ENCODE data around the gene SLC8A3. TPM values are rescaled to one million over a fixed set of nuclear protein-coding genes. Genes with fewer than 3 reads are reported as not detected.

SLC8A3 gene
- polyA plus RNA-seq, 1 of the 3 experiments (the other 2 are of a cell fraction): 0.26 TPM

GRCh38 chr14:70013271-70013873, 175.4 kb downstream of the SLC8A3 start:
- H3K36me3 ChIP-seq (replicated peaks in 1 of 2; ENCODE audit: control insufficient read depth in 1 of 2, insufficient read depth in 2 of 2, low read length in 1 of 2): no peaks in the 10 kb centered on the region
- H3K27ac ChIP-seq (ENCODE audit: low read depth in 2 of 2, low read length in 1 of 2): no peak overlapping the region
- no peaks in the 10 kb centered on the region for H3K9me2 ChIP-seq
- no peak overlapping the region for H2AFZ ChIP-seq (ENCODE audit: low read depth)
- no peaks in the 10 kb centered on the region; the same call in 1 of the 2 replicates for H3K27me3 ChIP-seq (ENCODE audit: insufficient read depth)
- no peaks in the 10 kb centered on the region for H3K9me3 ChIP-seq
- POLR2A ChIA-PET: no interaction called here
- H3F3A ChIP-seq (replicated peaks; ENCODE audit: insufficient read depth): no peaks in the 10 kb centered on the region
- H3K4me2 ChIP-seq: no peak overlapping the region
- DNase-seq: peak; percentile 52
- H3K79me2 ChIP-seq (ENCODE audit: insufficient read depth): no peaks in the 10 kb centered on the region
- H4K20me1 ChIP-seq (ENCODE audit: insufficient read depth): no peaks in the 10 kb centered on the region
- H3K4me1 ChIP-seq (ENCODE audit: control insufficient read depth in 1 of 2, insufficient read depth in 2 of 2, low read depth in 1 of 2, low read length in 1 of 2): peaks cover 0 to 14% of the 10 kb centered on the region in 2 experiments; a peak in 1 of 4 replicates
- no peak overlapping the region; a peak in 1 of 4 replicates for H3K4me3 ChIP-seq (ENCODE audit: low read depth in 2 of 2, low read length in 1 of 2)
- no peak overlapping the region for H3K9ac ChIP-seq
- peak; percentile 19; the same call in 1 of the 2 replicates for TF ChIP-seq SMC3 (IDR thresholded peaks at IDR 0.05; ENCODE audit: low read depth, low read length)
- peak; percentile 50 for TF ChIP-seq RAD21 (IDR thresholded peaks at IDR 0.05; ENCODE audit: low read length)
- TF ChIP-seq REST (IDR thresholded peaks at IDR 0.05; ENCODE audit: low read depth, low read length): no peak
- TF ChIP-seq MAX (IDR thresholded peaks at IDR 0.05; ENCODE audit: low read depth): no peak
- peak; percentile 53 for TF ChIP-seq CTCF (IDR thresholded peaks at IDR 0.05)
- TF ChIP-seq USF2 (IDR thresholded peaks at IDR 0.05; ENCODE audit: borderline replicate concordance, low read depth, low read length): no peak
- no peak for TF ChIP-seq JUND (IDR thresholded peaks at IDR 0.05)
- no peak for TF ChIP-seq MXI1 (IDR thresholded peaks at IDR 0.05; ENCODE audit: low read depth, low read length)
- TF ChIP-seq RCOR1 (IDR thresholded peaks at IDR 0.05; ENCODE audit: low read length): no peak
- no peak for TF ChIP-seq NRF1 (IDR thresholded peaks at IDR 0.05; ENCODE audit: low read depth, low read length)
- TF ChIP-seq RFX5 (IDR thresholded peaks at IDR 0.05; ENCODE audit: low read length): no peak
- TF ChIP-seq ELF1 (IDR thresholded peaks at IDR 0.05): no peak
- CTCF ChIA-PET: interaction anchor here (0.8 to 6.3 kb wide), 18 partner anchors 11 to 210 kb away, joined by 3 to 45 read pairs (median 5); partner anchors contain the start of gene SMOC1
- WGBS (ENCODE audit: low lambda C conversion rate): 51% methylated on average over 2 of the region's 2 CpGs

Measured in SK-N-SH (cell line).